IMR-90 (cell line): Measurements from ENCODE around the gene COG3. TPM values are rescaled to one million over a fixed set of nuclear protein-coding genes. Genes with fewer than 3 reads are reported as not detected.
A peak's percentile ranks its signal among the peaks of the same experiment; 100 is the strongest.

Source experiments
- ATAC-seq: fragments of 200-7000 bp; cut with Tn5 transposase; 2 replicates; pipeline ENCODE4 v1.9.1; 2020; ENCODE audit warnings: low read depth, mild to moderate bottlenecking, moderate library complexity
- BruUV-seq: library from RNA; stranded (reverse); fragments of 400-500 nt; replicated peaks from 2 replicates; lab custom pipeline; 2021; lab: Mats Ljungman, UMichigan
- CTCF ChIA-PET: fragments of 300-600 bp; formaldehyde crosslinking; extraction: SDS; loops from one replicate; lab custom pipeline; 2021; ENCODE audit warnings: antibody characterized with exemption; lab: Yijun Ruan, JAX
- POLR2A ChIA-PET: fragments of 300-600 bp; sonication (Branson Sonifier 250); formaldehyde crosslinking; loops from one replicate; lab custom pipeline; 2022; ENCODE audit warnings: antibody characterized with exemption; ENCODE audit not compliant: unreplicated experiment; lab: Charles Lee
- DNase-seq: peaks from one replicate; pipeline ENCODE4 v3.0.0; 2013
- H2AFZ ChIP-seq: replicated peaks from 2 replicates; pipeline ENCODE3; 2013; ENCODE audit warnings: low read length, mild to moderate bottlenecking; ENCODE audit not compliant: poor library complexity
- H2AK5ac ChIP-seq: 2 replicates; pipeline ENCODE4 v1.6.1; 2013; ENCODE audit warnings: low read depth, low read length, inconsistent platforms
- H2AK9ac ChIP-seq: replicated peaks from 2 replicates; pipeline ENCODE3; 2013; ENCODE audit warnings: mild to moderate bottlenecking, low read depth, low read length, moderate library complexity; ENCODE audit not compliant: poor library complexity
- H2BK120ac ChIP-seq: 2 replicates; pipeline ENCODE4 v1.6.1; 2013; ENCODE audit warnings: low read depth, low read length, inconsistent platforms
- H2BK15ac ChIP-seq: 3 replicates; pipeline ENCODE4 v1.6.1; 2013; ENCODE audit warnings: low read depth, low read length, inconsistent platforms
- H2BK20ac ChIP-seq: 2 replicates; pipeline ENCODE4 v1.6.1; 2013; ENCODE audit warnings: low read depth, mild to moderate bottlenecking, inconsistent platforms, low read length, moderate library complexity
- H2BK5ac ChIP-seq: 2 replicates; pipeline ENCODE4 v1.6.1; 2013; ENCODE audit warnings: mild to moderate bottlenecking, low read depth, low read length, inconsistent platforms; ENCODE audit not compliant: poor library complexity, severe bottlenecking
- H3K14ac ChIP-seq: replicated peaks from 2 replicates; pipeline ENCODE4 v1.6.1; 2013; ENCODE audit warnings: low read depth, low read length, inconsistent platforms
- H3K18ac ChIP-seq: 2 replicates; pipeline ENCODE4 v1.6.1; 2013; ENCODE audit warnings: low read depth, low read length, control low read depth
- H3K23ac ChIP-seq: 2 replicates; pipeline ENCODE4 v1.6.1; 2013; ENCODE audit warnings: low read depth, low read length, inconsistent platforms
- H3K27ac ChIP-seq: 2 replicates; pipeline ENCODE4 v1.5.1; 2013; ENCODE audit warnings: mild to moderate bottlenecking, control low read depth, low read length; ENCODE audit not compliant: insufficient read depth
- H3K27me3 ChIP-seq: 2 replicates; pipeline ENCODE4 v1.6.1; 2013; ENCODE audit warnings: low read length; ENCODE audit not compliant: control insufficient read depth, insufficient read depth
- H3K36me3 ChIP-seq: 2 replicates; pipeline ENCODE4 v1.6.1; 2013; ENCODE audit warnings: low read length, mixed read lengths; ENCODE audit not compliant: control insufficient read depth, insufficient read depth
- H3K4ac ChIP-seq: 2 replicates; pipeline ENCODE4 v1.6.1; 2013; ENCODE audit warnings: low read depth, low read length, inconsistent platforms
- H3K4me1 ChIP-seq: 2 replicates; pipeline ENCODE4 v1.6.1; 2013; ENCODE audit warnings: low read length, mixed read lengths; ENCODE audit not compliant: control insufficient read depth, insufficient read depth
- H3K4me2 ChIP-seq: 2 replicates; pipeline ENCODE4 v1.6.1; 2013; ENCODE audit warnings: low read depth, mild to moderate bottlenecking, control low read depth, low read length, moderate library complexity
- H3K4me3 ChIP-seq: 2 replicates; pipeline ENCODE4 v1.5.1; 2013; ENCODE audit warnings: low read depth, mild to moderate bottlenecking, control low read depth, low read length, moderate library complexity; ENCODE audit not compliant: insufficient read depth
- H3K56ac ChIP-seq: 2 replicates; pipeline ENCODE4 v1.6.1; 2013; ENCODE audit warnings: low read length, inconsistent platforms; ENCODE audit not compliant: insufficient read depth; ENCODE audit errors: extremely low read depth
- H3K79me1 ChIP-seq, 2 experiments: 2 replicates each; pipeline ENCODE4 v1.6.1; 2013; ENCODE audit warnings: low read length in 2 of 2, inconsistent platforms in 1 of 2, low read depth in 1 of 2
- H3K9ac ChIP-seq: 2 replicates; pipeline ENCODE4 v1.6.1; 2013; ENCODE audit warnings: low read depth, low read length, control low read depth
- H3K9me1 ChIP-seq: 2 replicates; pipeline ENCODE4 v1.6.1; 2013; ENCODE audit warnings: low read length, inconsistent platforms; ENCODE audit not compliant: insufficient read depth
- H3K9me3 ChIP-seq: 2 replicates; pipeline ENCODE4 v1.6.1; 2013; ENCODE audit warnings: low read length; ENCODE audit not compliant: control insufficient read depth, insufficient read depth
- H4K20me1 ChIP-seq: 2 replicates; pipeline ENCODE4 v1.6.1; 2013; ENCODE audit warnings: low read length, inconsistent platforms; ENCODE audit not compliant: insufficient read depth
- H4K5ac ChIP-seq: 2 replicates; pipeline ENCODE4 v1.6.1; 2013; ENCODE audit warnings: mild to moderate bottlenecking, low read depth, low read length, control low read depth
- H4K8ac ChIP-seq, 2 experiments: 2 replicates each; pipeline ENCODE4 v1.6.1; 2013; ENCODE audit warnings: low read depth in 2 of 2, low read length in 2 of 2, control low read depth in 1 of 2, inconsistent platforms in 1 of 2
- H4K91ac ChIP-seq: 2 replicates; pipeline ENCODE4 v1.6.1; 2013; ENCODE audit warnings: low read depth, low read length, inconsistent platforms; ENCODE audit not compliant: insufficient read depth
- BHLHE40 ChIP-seq: fragments of 150-350 bp; IDR thresholded peaks from 2 replicates; pipeline ENCODE4 v1.6.1; 2016; ENCODE audit warnings: mild to moderate bottlenecking, low read depth, low read length
- CEBPB ChIP-seq: IDR thresholded peaks from 2 replicates; pipeline ENCODE4 v1.6.1; 2012; ENCODE audit warnings: low read depth, low read length, improper control_type of control experiment
- CHD1 ChIP-seq: IDR thresholded peaks from 2 replicates; pipeline ENCODE4 v1.6.1; 2012; ENCODE audit warnings: low read depth, low read length, improper control_type of control experiment
- CTCF ChIP-seq: conservative IDR thresholded peaks from 2 replicates; pipeline ENCODE4 v1.5.1; 2012; ENCODE audit warnings: mild to moderate bottlenecking, low read depth, low read length, improper control_type of control experiment
- ELK1 ChIP-seq: fragments of 150-350 bp; IDR thresholded peaks from 2 replicates; pipeline ENCODE4 v1.6.1; 2016; ENCODE audit warnings: low read depth, mild to moderate bottlenecking, low read length, moderate library complexity, borderline replicate concordance
- FOS ChIP-seq: fragments of 150-350 bp; IDR thresholded peaks from 2 replicates; pipeline ENCODE4 v1.6.1; 2016; ENCODE audit warnings: low read depth, low read length
- MAFK ChIP-seq: IDR thresholded peaks from 2 replicates; pipeline ENCODE4 v1.6.1; 2012; ENCODE audit warnings: low read depth, low read length, improper control_type of control experiment
- MAZ ChIP-seq: IDR thresholded peaks from 2 replicates; pipeline ENCODE4 v1.6.1; 2012; ENCODE audit warnings: low read depth, mild to moderate bottlenecking, low read length, improper control_type of control experiment, moderate library complexity, borderline replicate concordance
- MXI1 ChIP-seq: IDR thresholded peaks from 2 replicates; pipeline ENCODE4 v1.6.1; 2012; ENCODE audit warnings: low read depth, mild to moderate bottlenecking, low read length, moderate library complexity, borderline replicate concordance
- NFE2L2 ChIP-seq: fragments of 150-350 bp; IDR thresholded peaks from 2 replicates; pipeline ENCODE4 v1.6.1; 2016; ENCODE audit warnings: low read depth, mild to moderate bottlenecking, low read length
- POLR2A ChIP-seq: IDR thresholded peaks from 2 replicates; pipeline ENCODE4 v1.6.1; 2012; ENCODE audit warnings: mild to moderate bottlenecking, low read depth, low read length
- RAD21 ChIP-seq: IDR thresholded peaks from 2 replicates; pipeline ENCODE4 v1.6.1; 2012; ENCODE audit warnings: low read length, improper control_type of control experiment
- RCOR1 ChIP-seq: IDR thresholded peaks from 2 replicates; pipeline ENCODE4 v1.6.1; 2012; ENCODE audit warnings: mild to moderate bottlenecking, low read length, improper control_type of control experiment; ENCODE audit not compliant: insufficient replicate concordance
- RFX5 ChIP-seq: IDR thresholded peaks from 2 replicates; pipeline ENCODE4 v1.8.0; 2012; ENCODE audit warnings: low read depth, mild to moderate bottlenecking, low read length, moderate library complexity
- SMC3 ChIP-seq: fragments of 150-350 bp; IDR thresholded peaks from 2 replicates; pipeline ENCODE4 v1.6.1; 2016; ENCODE audit warnings: low read depth, mild to moderate bottlenecking, antibody characterized with exemption, low read length, moderate library complexity
- USF2 ChIP-seq: fragments of 150-350 bp; IDR thresholded peaks from 2 replicates; pipeline ENCODE4 v1.6.1; 2017; ENCODE audit warnings: mild to moderate bottlenecking, antibody characterized with exemption, low read length, low read depth
- WGBS, 2 experiments: methylation state at CpG; one replicate each; pipeline versions ENCODE4 v1.1.5 to v1.1.7; 2013; ENCODE audit warnings: missing lambda C conversion rate in 2 of 2; ENCODE audit not compliant: insufficient read length in 1 of 2; ENCODE audit errors: extremely low coverage in 2 of 2; 5-methylcytosine and 5-hydroxymethylcytosine counted together
- dilution Hi-C: fragments of 300-500 bp; cut with HindIII; formaldehyde crosslinking; loops from one replicate; pipeline ENCODE4 v1.14.3; 2018; ENCODE audit warnings: low sequenced_read_pairs; ENCODE audit not compliant: unreplicated experiment
- in situ Hi-C: fragments of 300-500 bp; cut with MboI; formaldehyde crosslinking; loops from 3 replicates; pipeline ENCODE4 v1.14.3; 2019; ENCODE audit warnings: low sequenced_read_pairs, inconsistent platforms, mixed read lengths
- intact Hi-C: fragments of 100-400 bp; cut with micrococcal nuclease; formaldehyde crosslinking; loops from 2 replicates; pipeline ENCODE4 v1.10.0; 2022
- polyA plus RNA-seq, 3 experiments: library from polyadenylated mRNA; depleted of rRNA; stranded (reverse); fragments of >200 nt; gene quantifications; 2 replicates each; pipeline ENCODE4 v1.2.3, GENCODE V29; 2012; ENCODE audit warnings: low replicate concordance in 1 of 3
- total RNA-seq: library from RNA; depleted of rRNA; stranded (reverse); fragments of >200 nt; gene quantifications from 2 replicates; pipeline ENCODE4 v1.2.3, GENCODE V29; 2012

COG3 gene
- total and polyA plus RNA-seq, 2 of the 4 experiments (the other 2 are of a cell fraction) = 21.7 to 31.9 TPM

GRCh38 chr13:45419945-45420344, 44.8 kb upstream of the COG3 start:
- H3K27ac ChIP-seq = no peak overlapping the region
- peaks cover 3 to 14% of the 10 kb centered on the region in 2 experiments for H3K79me1 ChIP-seq
- H3K14ac ChIP-seq = no peak overlapping the region
- H2AFZ ChIP-seq = peak overlapping the region; percentile 49
- H4K5ac ChIP-seq = no peak overlapping the region
- H3K4me1 ChIP-seq = peaks cover under 1% of the 10 kb centered on the region; the same call in 1 of the 2 replicates
- dilution Hi-C loops = no loop called here
- no peak overlapping the region for H3K23ac ChIP-seq
- ChIA-PET POLR2A (no interaction called here), CTCF (interaction anchor here (1.0 kb wide), 1 partner anchor 49 kb away, joined by 3 read pairs; no protein-coding TSS in a partner anchor)
- H3K9ac ChIP-seq = no peak overlapping the region
- WGBS, 2 experiments = 100% methylated on average over 1 of the region's 1 CpG; no CpG with 5 or more reads in 1 of the 2 experiments
- no peak overlapping the region for H2BK5ac ChIP-seq
- H4K8ac ChIP-seq = no peak overlapping the region
- no peaks in the 10 kb centered on the region for H3K9me3 ChIP-seq
- H3K4me3 ChIP-seq = no peak overlapping the region
- in situ Hi-C loops = no loop called here
- no peak overlapping the region for H3K56ac ChIP-seq
- no peak for DNase-seq
- no peak for TF ChIP-seq RCOR1
- no peak for TF ChIP-seq BHLHE40
- TF ChIP-seq MAFK = no peak
- no peak for TF ChIP-seq ELK1
- TF ChIP-seq USF2 = no peak
- TF ChIP-seq MAZ = no peak
- no peak for TF ChIP-seq SMC3
- no peak for TF ChIP-seq RAD21
- no peak for TF ChIP-seq NFE2L2
- no peak for TF ChIP-seq CTCF
- no peak for TF ChIP-seq RFX5
- TF ChIP-seq CEBPB = no peak
- no peak for TF ChIP-seq POLR2A
- TF ChIP-seq FOS = no peak
- TF ChIP-seq MXI1 = no peak
- TF ChIP-seq CHD1 = no peak
- H3K27me3 ChIP-seq = no peaks in the 10 kb centered on the region
- H3K18ac ChIP-seq = no peak overlapping the region
- no peak overlapping the region for H2AK9ac ChIP-seq
- H2BK20ac ChIP-seq = no peak overlapping the region
- BruUV-seq = no TSS peak
- peaks cover 3% of the 10 kb centered on the region; the same call in 1 of the 2 replicates for H3K9me1 ChIP-seq
- no peak overlapping the region for H2AK5ac ChIP-seq
- H3K36me3 ChIP-seq = no peaks in the 10 kb centered on the region
- H4K91ac ChIP-seq = no peak overlapping the region
- no peak for ATAC-seq
- H4K20me1 ChIP-seq = no peaks in the 10 kb centered on the region
- no peak overlapping the region for H2BK120ac ChIP-seq
- intact Hi-C loops = loop anchor here (5.0 kb wide), 2 partner anchors 47 to 72 kb away; no protein-coding TSS in a partner anchor
- no peak overlapping the region for H3K4me2 ChIP-seq
- H2BK15ac ChIP-seq = no peak overlapping the region
- no peak overlapping the region for H3K4ac ChIP-seq
